Endothelial cell (in vitro differentiated cells): ENCODE data around the gene AKAP8. TPM values are rescaled to one million over a fixed set of nuclear protein-coding genes. Genes with fewer than 3 reads are reported as not detected.

Source experiments
- DNase-seq: peaks from one replicate; pipeline ENCODE4 v3.0.0; 2021; ENCODE audit warnings: low spot score
- H3K27ac Mint-ChIP-seq: one replicate; pipeline ENCODE4 v1.8.0; 2021; ENCODE audit warnings: mixed read lengths, inconsistent platforms; ENCODE audit not compliant: unreplicated experiment
- H3K27me3 Mint-ChIP-seq: one replicate; pipeline ENCODE4 v1.8.0; 2021; ENCODE audit warnings: mild to moderate bottlenecking, moderate library complexity, mixed read lengths, inconsistent platforms; ENCODE audit not compliant: unreplicated experiment
- H3K36me3 Mint-ChIP-seq: one replicate; pipeline ENCODE4 v1.8.0; 2021; ENCODE audit warnings: mild to moderate bottlenecking, low read depth, mixed read lengths, inconsistent platforms; ENCODE audit not compliant: unreplicated experiment
- H3K4me1 Mint-ChIP-seq: one replicate; pipeline ENCODE4 v1.8.0; 2021; ENCODE audit warnings: mild to moderate bottlenecking, mixed read lengths, inconsistent platforms; ENCODE audit not compliant: unreplicated experiment
- H3K4me3 Mint-ChIP-seq: one replicate; pipeline ENCODE4 v1.8.0; 2021; ENCODE audit warnings: mild to moderate bottlenecking, mixed read lengths, inconsistent platforms; ENCODE audit not compliant: unreplicated experiment
- H3K9me3 Mint-ChIP-seq: one replicate; pipeline ENCODE4 v1.8.0; 2021; ENCODE audit warnings: mixed read lengths, inconsistent platforms; ENCODE audit not compliant: unreplicated experiment
- CTCF ChIP-seq: fragments of 200-600 bp; sonication (generic); IDR thresholded peaks from one replicate; pipeline ENCODE4 v1.5.0; 2021; ENCODE audit warnings: antibody characterized with exemption; ENCODE audit not compliant: unreplicated experiment
- total RNA-seq: library from RNA; stranded (reverse); fragmentation: NEBNext Ultra II Directional; extraction: Animal tissue kit (Norgen Biotek cat#: 25700); gene quantifications from one replicate; pipeline ENCODE4 v1.2.1, GENCODE V29; 2021; ENCODE audit not compliant: unreplicated experiment

AKAP8 gene
- total RNA-seq, 1 donor from 2014 or later = 36.5 TPM

- no peaks in the 10 kb centered on the region for H3K9me3 Mint-ChIP-seq
Measured at GRCh38 chr19:15374105-15374651, 5.4 kb downstream of the AKAP8 start.

GRCh38 chr19:15373644-15374043, 5.9 kb downstream of the AKAP8 start:
- H3K4me1 Mint-ChIP-seq = peaks cover 19% of the 10 kb centered on the region
- no peak for DNase-seq
- H3K4me3 Mint-ChIP-seq = no peak overlapping the region
- H3K27me3 Mint-ChIP-seq = peaks cover 10% of the 10 kb centered on the region
- TF ChIP-seq CTCF = no peak
- no peaks in the 10 kb centered on the region for H3K9me3 Mint-ChIP-seq
- peaks cover 30% of the 10 kb centered on the region for H3K36me3 Mint-ChIP-seq
- H3K27ac Mint-ChIP-seq = no peak overlapping the region

More at GRCh38 chr19:15374105-15374651, 5.4 kb downstream of the AKAP8 start:
- H3K4me3 Mint-ChIP-seq = no peak overlapping the region
- H3K4me1 Mint-ChIP-seq = peaks cover 21% of the 10 kb centered on the region
- peaks cover 28% of the 10 kb centered on the region for H3K36me3 Mint-ChIP-seq
- H3K27ac Mint-ChIP-seq = no peak overlapping the region
- DNase-seq = no peak
- no peak for TF ChIP-seq CTCF
- H3K27me3 Mint-ChIP-seq = peaks cover 10% of the 10 kb centered on the region

GRCh38 chr19:15372891-15373301, 6.7 kb downstream of the AKAP8 start:
- peaks cover 28% of the 10 kb centered on the region for H3K36me3 Mint-ChIP-seq
- DNase-seq = no peak
- TF ChIP-seq CTCF = no peak
- peaks cover 11% of the 10 kb centered on the region for H3K4me1 Mint-ChIP-seq
- peak overlapping the region; percentile 47 for H3K4me3 Mint-ChIP-seq
- H3K27me3 Mint-ChIP-seq = peaks cover 5% of the 10 kb centered on the region
- H3K9me3 Mint-ChIP-seq = no peaks in the 10 kb centered on the region
- no peak overlapping the region for H3K27ac Mint-ChIP-seq

- no peak overlapping the region for H3K27ac Mint-ChIP-seq
- H3K4me3 Mint-ChIP-seq = no peak overlapping the region
- H3K9me3 Mint-ChIP-seq = no peaks in the 10 kb centered on the region
- peaks cover 32% of the 10 kb centered on the region for H3K36me3 Mint-ChIP-seq
- no peak for DNase-seq
- H3K4me1 Mint-ChIP-seq = peaks cover 7% of the 10 kb centered on the region
- peaks cover 5% of the 10 kb centered on the region for H3K27me3 Mint-ChIP-seq
- TF ChIP-seq CTCF = no peak
Measured at GRCh38 chr19:15372470-15372869, 7.1 kb downstream of the AKAP8 start.

GRCh38 chr19:15371786-15372380, 7.7 kb downstream of the AKAP8 start:
- H3K4me1 Mint-ChIP-seq = peaks cover 3% of the 10 kb centered on the region
- TF ChIP-seq CTCF = no peak
- no peaks in the 10 kb centered on the region for H3K9me3 Mint-ChIP-seq
- H3K36me3 Mint-ChIP-seq = peaks cover 29% of the 10 kb centered on the region
- peaks cover 5% of the 10 kb centered on the region for H3K27me3 Mint-ChIP-seq
- H3K4me3 Mint-ChIP-seq = no peak overlapping the region
- no peak for DNase-seq
- H3K27ac Mint-ChIP-seq = no peak overlapping the region
